GM23248 (cell line): ENCODE measurements around the gene ZNF14. TPM values are rescaled to one million over a fixed set of nuclear protein-coding genes. Genes with fewer than 3 reads are reported as not detected.

ENCODE experiments used
- DNase-seq: peaks from one replicate; pipeline ENCODE4 v3.0.0-alpha.2; 2015
- H2AFZ ChIP-seq: fragments of 200-600 bp; sonication (generic); 2 replicates; pipeline ENCODE4 v1.6.1; 2016; ENCODE audit warnings: antibody characterized with exemption
- H3F3A ChIP-seq: fragments of 200-600 bp; sonication (generic); 2 replicates; pipeline ENCODE4 v1.6.1; 2016; ENCODE audit warnings: mild to moderate bottlenecking, antibody characterized with exemption, mixed run types; ENCODE audit not compliant: insufficient read depth
- H3K27ac ChIP-seq: fragments of 200-600 bp; sonication (generic); 2 replicates; pipeline ENCODE4 v1.5.1; 2016; ENCODE audit warnings: mild to moderate bottlenecking
- H3K27me3 ChIP-seq: fragments of 200-600 bp; sonication (generic); replicated peaks from 2 replicates; pipeline ENCODE4 v1.6.1; 2016; ENCODE audit warnings: mild to moderate bottlenecking; ENCODE audit not compliant: insufficient read depth
- H3K36me3 ChIP-seq: fragments of 200-600 bp; sonication (generic); 2 replicates; pipeline ENCODE4 v1.6.1; 2016; ENCODE audit warnings: low read depth, mild to moderate bottlenecking
- H3K4me1 ChIP-seq: fragments of 200-600 bp; sonication (generic); 2 replicates; pipeline ENCODE4 v1.6.1; 2016; ENCODE audit warnings: mild to moderate bottlenecking; ENCODE audit not compliant: insufficient read depth
- H3K4me2 ChIP-seq: fragments of 200-600 bp; sonication (generic); one replicate; pipeline ENCODE4 v1.6.1; 2016; ENCODE audit warnings: mild to moderate bottlenecking; ENCODE audit not compliant: unreplicated experiment
- H3K4me3 ChIP-seq: fragments of 200-600 bp; sonication (generic); 2 replicates; pipeline ENCODE4 v1.5.1; 2016; ENCODE audit warnings: mild to moderate bottlenecking
- H3K79me2 ChIP-seq: fragments of 200-600 bp; sonication (generic); 2 replicates; pipeline ENCODE4 v1.6.1; 2016; ENCODE audit warnings: mild to moderate bottlenecking; ENCODE audit not compliant: insufficient read depth
- H3K9ac ChIP-seq: fragments of 200-600 bp; sonication (generic); 2 replicates; pipeline ENCODE4 v1.6.1; 2016; ENCODE audit warnings: mild to moderate bottlenecking
- H3K9me2 ChIP-seq: fragments of 200-600 bp; sonication (generic); 2 replicates; pipeline ENCODE4 v1.6.1; 2016; ENCODE audit warnings: mixed run types, mild to moderate bottlenecking, moderate library complexity; ENCODE audit not compliant: insufficient read depth
- H3K9me3 ChIP-seq: fragments of 200-600 bp; sonication (generic); one replicate; pipeline ENCODE4 v1.6.1; 2017; ENCODE audit warnings: low read depth
- H4K20me1 ChIP-seq: fragments of 200-600 bp; sonication (generic); 2 replicates; pipeline ENCODE4 v1.6.0; 2016; ENCODE audit not compliant: insufficient read depth
- EZH2 ChIP-seq: fragments of 200-600 bp; sonication (generic); IDR thresholded peaks from 2 replicates; pipeline ENCODE4 v1.6.1; 2018; ENCODE audit warnings: antibody characterized with exemption, mild to moderate bottlenecking; ENCODE audit not compliant: insufficient read depth, poor library complexity, severe bottlenecking
- EZH2phosphoT487 ChIP-seq: fragments of 200-600 bp; sonication (generic); IDR thresholded peaks from 2 replicates; pipeline ENCODE4 v1.6.1; 2018; ENCODE audit warnings: antibody characterized with exemption, moderate library complexity, mild to moderate bottlenecking, low read depth; ENCODE audit not compliant: insufficient read depth
- WGBS, 2 experiments: methylation state at CpG; one replicate each; pipeline ENCODE4 v1.1.6; 2015 to 2017; ENCODE audit warnings: low lambda C conversion rate in 2 of 2, low coverage in 1 of 2; ENCODE audit errors: missing lambda C conversion rate in 2 of 2; 5-methylcytosine and 5-hydroxymethylcytosine counted together
- in situ Hi-C: fragments of 300-500 bp; cut with MboI; formaldehyde crosslinking; loops from 2 replicates; pipeline ENCODE4 v1.15.0; 2020
- polyA plus RNA-seq: library from polyadenylated mRNA; unstranded; fragments of >200 nt; fragmentation: Nextera tagmentation; extraction: Ambion mirVana; gene quantifications from 2 replicates; pipeline ENCODE4 v1.2.1, GENCODE V29; 2016
- small RNA-seq: library from RNA; depleted of rRNA; stranded (forward); fragments of <200 nt; gene quantifications from one replicate; pipeline ENCODE3, GENCODE V24; 2014; ENCODE audit warnings: low read depth, low replicate concordance
- total RNA-seq: library from RNA; depleted of rRNA; stranded (reverse); fragments of >200 nt; shearing (Covaris generic); gene quantifications from 2 replicates; pipeline ENCODE4 v1.2.3, GENCODE V29; 2014; rRNA removed

ZNF14 gene
- total and polyA plus RNA-seq, 2 experiments from 2014 or later = 3.3 to 3.8 TPM

DNA sequence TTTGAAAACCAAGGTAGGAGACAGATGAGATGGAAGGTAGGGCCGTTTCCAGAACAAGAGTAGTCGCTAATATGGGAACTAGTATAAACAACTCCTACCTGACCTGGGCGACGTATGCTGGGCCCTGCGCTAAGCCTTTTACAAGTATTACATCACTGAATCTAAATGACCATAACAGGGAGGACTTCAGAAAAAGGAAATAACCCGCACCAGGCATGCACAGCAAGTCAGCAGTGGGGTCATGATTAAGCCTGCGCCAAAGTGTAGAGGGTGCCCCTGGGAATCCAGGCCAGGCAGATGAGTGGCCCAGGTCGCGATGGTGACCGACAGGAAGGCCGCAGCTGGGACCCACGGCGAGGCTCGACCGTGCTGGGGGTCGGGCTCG, 70.0 kb downstream of the ZNF14 start:
- Histone ChIP-seq H3K27me3 (no peaks in the 10 kb centered on the region), H3K36me3 (no peaks in the 10 kb centered on the region), H3K4me2 (peak overlapping the region; percentile 95), H3K9me2 (no peaks in the 10 kb centered on the region), H3K4me3 (peak overlapping the region; percentile 88), H3K79me2 (peaks cover 40% of the 10 kb centered on the region), H3K27ac (peak overlapping the region; percentile 81), H3K9ac (peak overlapping the region; percentile 90), H2AFZ (peak overlapping the region; percentile 75), H3F3A (no peaks in the 10 kb centered on the region), H4K20me1 (no peaks in the 10 kb centered on the region), H3K9me3 (no peaks in the 10 kb centered on the region), H3K4me1 (peaks cover 16% of the 10 kb centered on the region; the same call in 1 of the 2 replicates)
- peak; percentile 66 for DNase-seq
- in situ Hi-C loops = no loop called here
- 2 to 6% methylated on average over 17 of the region's 17 CpGs for WGBS, 2 experiments
- TF ChIP-seq EZH2 (no peak), EZH2phosphoT487 (no peak)

DNA sequence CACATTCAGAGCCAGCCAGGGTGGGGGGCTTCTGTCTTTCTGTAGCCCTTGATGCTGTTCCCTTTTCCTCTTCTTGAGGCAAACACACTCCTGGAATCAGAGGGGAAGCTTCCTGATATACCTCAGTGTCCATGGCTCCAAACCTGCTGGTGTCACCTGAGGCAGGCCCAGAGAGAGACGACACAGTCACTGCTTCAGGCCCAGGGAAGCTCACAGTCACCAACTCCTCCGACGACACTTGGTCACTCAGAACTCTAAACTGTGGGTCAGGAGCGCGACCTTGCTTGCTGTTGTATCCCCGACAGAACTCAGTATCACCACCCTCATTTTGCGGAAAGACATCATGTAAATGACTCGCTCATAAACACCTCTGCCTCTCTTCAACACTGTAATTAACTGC, 70.6 kb downstream of the ZNF14 start:
- 82 to 85% methylated on average over 8 of the region's 8 CpGs for WGBS, 2 experiments
- H3K4me2 ChIP-seq = peak overlapping the region; percentile 95
- H3K9me2 ChIP-seq = no peaks in the 10 kb centered on the region
- H4K20me1 ChIP-seq = no peaks in the 10 kb centered on the region
- H3F3A ChIP-seq = no peaks in the 10 kb centered on the region
- H3K4me3 ChIP-seq = peak overlapping the region; percentile 88
- no peaks in the 10 kb centered on the region for H3K36me3 ChIP-seq
- no peak overlapping the region for H2AFZ ChIP-seq
- H3K27me3 ChIP-seq = no peaks in the 10 kb centered on the region
- H3K27ac ChIP-seq = no peak overlapping the region
- no peaks in the 10 kb centered on the region for H3K9me3 ChIP-seq
- H3K4me1 ChIP-seq = peaks cover 16% of the 10 kb centered on the region; the same call in 1 of the 2 replicates
- TF ChIP-seq EZH2 (no peak), EZH2phosphoT487 (no peak)
- H3K79me2 ChIP-seq = peaks cover 40% of the 10 kb centered on the region
- DNase-seq = no peak
- peak overlapping the region; percentile 90 for H3K9ac ChIP-seq
- in situ Hi-C loops = no loop called here

DNA sequence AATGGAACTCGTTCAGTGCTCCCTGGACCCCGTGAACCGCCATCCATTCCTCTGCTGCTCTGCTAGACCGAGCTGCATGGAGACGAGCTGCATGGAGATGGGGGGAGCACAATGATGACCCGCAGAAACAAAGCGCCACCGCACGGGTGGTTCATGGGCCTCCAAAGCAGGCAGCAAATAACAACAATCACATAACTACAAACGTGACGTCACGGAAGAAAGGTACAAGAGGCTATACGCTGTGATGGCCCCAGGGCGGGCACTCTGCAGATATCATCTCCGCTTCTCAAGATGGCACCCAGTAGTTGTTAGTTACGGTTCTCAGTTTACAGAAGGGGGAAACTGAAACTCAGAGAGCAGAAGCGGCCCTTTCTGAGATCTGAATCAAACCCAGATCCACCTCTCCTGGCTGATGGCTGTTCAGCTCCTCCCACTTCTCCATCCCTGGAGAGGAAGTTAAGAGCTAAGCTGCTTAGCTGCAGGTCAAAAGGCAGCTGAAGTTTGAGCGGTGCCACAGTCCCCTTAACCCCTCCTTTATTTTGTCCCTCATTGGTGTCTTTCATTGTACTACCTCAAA, 71.1 kb downstream of the ZNF14 start:
- H2AFZ ChIP-seq = no peak overlapping the region
- no peaks in the 10 kb centered on the region for H3K9me2 ChIP-seq
- H3K36me3 ChIP-seq = no peaks in the 10 kb centered on the region
- WGBS, 2 experiments = 72 to 73% methylated on average over 18 of the region's 18 CpGs
- no peaks in the 10 kb centered on the region for H3K9me3 ChIP-seq
- in situ Hi-C loops = no loop called here
- H4K20me1 ChIP-seq = no peaks in the 10 kb centered on the region
- peak overlapping the region; percentile 95 for H3K4me2 ChIP-seq
- DNase-seq = peak; percentile 12
- H3K79me2 ChIP-seq = peaks cover 40% of the 10 kb centered on the region
- no peaks in the 10 kb centered on the region for H3K27me3 ChIP-seq
- H3K4me3 ChIP-seq = peak overlapping the region; percentile 88
- 0 out of 2 replicates have a peak overlapping the region, but pooled peaks have one; percentile 90 for H3K9ac ChIP-seq
- H3K27ac ChIP-seq = no peak overlapping the region
- peaks cover 16% of the 10 kb centered on the region; the same call in 1 of the 2 replicates for H3K4me1 ChIP-seq
- TF ChIP-seq EZH2 (no peak), EZH2phosphoT487 (no peak)
- no peaks in the 10 kb centered on the region for H3F3A ChIP-seq

DNA sequence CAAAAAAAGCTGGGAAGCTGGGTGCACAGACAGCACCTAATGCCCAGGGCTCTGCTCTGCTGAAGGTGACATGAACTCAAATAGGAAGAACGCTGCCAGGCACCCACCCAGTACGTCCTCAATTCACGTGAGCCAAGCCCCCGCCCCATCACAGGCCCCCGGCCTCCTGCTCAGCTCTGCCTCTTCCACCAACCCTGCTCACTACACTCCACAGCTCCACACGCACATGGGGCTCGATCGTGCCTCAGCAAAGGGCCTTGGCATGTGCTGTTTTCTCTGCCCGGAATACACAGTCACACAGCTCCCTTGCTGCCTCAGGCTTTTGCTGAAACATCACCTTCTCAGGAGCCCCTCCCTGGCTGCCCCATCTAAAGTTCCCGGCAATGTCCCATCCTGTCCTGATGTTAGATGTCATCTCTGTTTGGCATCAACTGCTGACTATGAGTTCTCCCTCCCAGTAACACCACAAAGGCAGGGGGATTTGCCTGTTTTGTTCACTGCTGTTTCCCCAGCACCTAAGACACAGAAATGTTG, 71.7 kb downstream of the ZNF14 start:
- H3K4me2 ChIP-seq = no peak overlapping the region
- no peaks in the 10 kb centered on the region for H3K9me3 ChIP-seq
- H3K27me3 ChIP-seq = no peaks in the 10 kb centered on the region
- in situ Hi-C loops = no loop called here
- H3K4me1 ChIP-seq = peaks cover 16% of the 10 kb centered on the region; the same call in 1 of the 2 replicates
- no peaks in the 10 kb centered on the region for H3K9me2 ChIP-seq
- no peak overlapping the region for H3K27ac ChIP-seq
- 0 out of 2 replicates have a peak overlapping the region, but pooled peaks have one; percentile 4 for H3K9ac ChIP-seq
- H2AFZ ChIP-seq = no peak overlapping the region
- no peaks in the 10 kb centered on the region for H4K20me1 ChIP-seq
- no peak for DNase-seq
- no peaks in the 10 kb centered on the region for H3K36me3 ChIP-seq
- TF ChIP-seq EZH2phosphoT487 = no peak
- TF ChIP-seq EZH2 = no peak
- WGBS, 2 experiments = 70 to 77% methylated on average over 10 of the region's 10 CpGs
- no peaks in the 10 kb centered on the region for H3F3A ChIP-seq
- H3K4me3 ChIP-seq = peak overlapping the region; percentile 88; the same call in 1 of the 2 replicates
- H3K79me2 ChIP-seq = peaks cover 40% of the 10 kb centered on the region

Small RNAs within 50 kb of the gene (small RNA-seq; reads per million reads assigned to genes)
- gene AC011458.2 (not detected), gene AC011477.5 (not detected)

Other genes starting within 250 kb of the ZNF14 start
- 0.25 and 2.3 TPM in 2 replicates for gene TSSK6, start 217.6 kb downstream of the ZNF14 start, total RNA-seq
- 0.70 and 0.95 TPM in 2 replicates for gene TSSK6, start 217.6 kb downstream of the ZNF14 start, polyA plus RNA-seq
- gene NDUFA13, start 216.9 kb downstream of the ZNF14 start, total RNA-seq = 18.3 and 92.4 TPM in 2 replicates
- gene NDUFA13, start 216.9 kb downstream of the ZNF14 start, polyA plus RNA-seq = 466 and 474 TPM in 2 replicates
- gene YJEFN3, start 204.2 kb downstream of the ZNF14 start, total RNA-seq = 0.25 TPM in 1 of 2 replicates, not detected in the other
- 1.3 and 2.4 TPM in 2 replicates for gene YJEFN3, start 204.2 kb downstream of the ZNF14 start, polyA plus RNA-seq
- gene CILP2, start 194.8 kb downstream of the ZNF14 start, total RNA-seq = 0.11 and 0.25 TPM in 2 replicates
- gene CILP2, start 194.8 kb downstream of the ZNF14 start, polyA plus RNA-seq = 0.48 and 0.62 TPM in 2 replicates
- 0.32 TPM in 1 of 2 replicates, not detected in the other for gene PBX4, start 114.4 kb downstream of the ZNF14 start, total RNA-seq
- 0.63 and 0.71 TPM in 2 replicates for gene PBX4, start 114.4 kb downstream of the ZNF14 start, polyA plus RNA-seq
- gene LPAR2, start 104.9 kb downstream of the ZNF14 start, total RNA-seq = 0.13 and 1.8 TPM in 2 replicates
- 0.72 and 1.3 TPM in 2 replicates for gene LPAR2, start 104.9 kb downstream of the ZNF14 start, polyA plus RNA-seq
- 2.9 and 5.0 TPM in 2 replicates for gene GMIP, start 89.5 kb downstream of the ZNF14 start, total RNA-seq
- 3.0 and 3.1 TPM in 2 replicates for gene GMIP, start 89.5 kb downstream of the ZNF14 start, polyA plus RNA-seq
- gene ATP13A1, start 69.4 kb downstream of the ZNF14 start, total RNA-seq = 86.6 and 101 TPM in 2 replicates
- gene ATP13A1, start 69.4 kb downstream of the ZNF14 start, polyA plus RNA-seq = 42.3 TPM in 2 replicates
- gene ZNF101, start 64.3 kb downstream of the ZNF14 start, total RNA-seq = 3.7 and 11.4 TPM in 2 replicates
- 3.7 and 4.5 TPM in 2 replicates for gene ZNF101, start 64.3 kb downstream of the ZNF14 start, polyA plus RNA-seq
- 11.8 and 20.0 TPM in 2 replicates for gene ZNF506, start 88.6 kb upstream of the ZNF14 start, total RNA-seq
- 13.2 and 13.3 TPM in 2 replicates for gene ZNF506, start 88.6 kb upstream of the ZNF14 start, polyA plus RNA-seq
- gene ZNF253, start 132.8 kb upstream of the ZNF14 start, total RNA-seq = 2.0 and 2.1 TPM in 2 replicates
- gene ZNF253, start 132.8 kb upstream of the ZNF14 start, polyA plus RNA-seq = 2.9 and 3.2 TPM in 2 replicates
- 5.0 and 7.0 TPM in 2 replicates for gene ZNF93, start 167.8 kb upstream of the ZNF14 start, total RNA-seq
- gene ZNF93, start 167.8 kb upstream of the ZNF14 start, polyA plus RNA-seq = 3.8 and 4.5 TPM in 2 replicates